ENCODE data around the gene ACSL1.

DNA sequence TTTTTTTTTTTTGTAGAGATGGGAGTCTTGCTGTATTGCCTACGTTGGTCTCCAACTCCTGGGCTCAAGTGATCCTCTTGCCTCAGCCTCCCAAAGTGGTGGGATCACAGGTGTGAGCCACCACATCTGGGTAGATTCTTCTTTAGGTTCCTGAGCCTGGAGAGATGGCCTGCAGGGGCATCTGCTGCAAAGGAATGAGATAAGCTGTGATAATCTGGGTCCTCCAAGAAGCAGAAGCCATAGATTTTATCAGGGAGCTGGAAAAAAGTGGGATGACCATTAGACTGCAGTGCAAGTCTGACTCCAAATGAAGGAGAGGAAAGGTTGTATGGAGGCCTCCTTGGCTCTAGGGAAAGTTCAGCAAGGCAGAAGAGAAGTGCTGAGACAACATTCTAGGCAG is 19.0 kb upstream of the ACSL1 start:
- no peak for TF ChIP-seq EZH2 (IDR thresholded peaks at IDR 0.05; ENCODE audit: borderline replicate concordance, low read length)
- TF ChIP-seq, protein P1, sequence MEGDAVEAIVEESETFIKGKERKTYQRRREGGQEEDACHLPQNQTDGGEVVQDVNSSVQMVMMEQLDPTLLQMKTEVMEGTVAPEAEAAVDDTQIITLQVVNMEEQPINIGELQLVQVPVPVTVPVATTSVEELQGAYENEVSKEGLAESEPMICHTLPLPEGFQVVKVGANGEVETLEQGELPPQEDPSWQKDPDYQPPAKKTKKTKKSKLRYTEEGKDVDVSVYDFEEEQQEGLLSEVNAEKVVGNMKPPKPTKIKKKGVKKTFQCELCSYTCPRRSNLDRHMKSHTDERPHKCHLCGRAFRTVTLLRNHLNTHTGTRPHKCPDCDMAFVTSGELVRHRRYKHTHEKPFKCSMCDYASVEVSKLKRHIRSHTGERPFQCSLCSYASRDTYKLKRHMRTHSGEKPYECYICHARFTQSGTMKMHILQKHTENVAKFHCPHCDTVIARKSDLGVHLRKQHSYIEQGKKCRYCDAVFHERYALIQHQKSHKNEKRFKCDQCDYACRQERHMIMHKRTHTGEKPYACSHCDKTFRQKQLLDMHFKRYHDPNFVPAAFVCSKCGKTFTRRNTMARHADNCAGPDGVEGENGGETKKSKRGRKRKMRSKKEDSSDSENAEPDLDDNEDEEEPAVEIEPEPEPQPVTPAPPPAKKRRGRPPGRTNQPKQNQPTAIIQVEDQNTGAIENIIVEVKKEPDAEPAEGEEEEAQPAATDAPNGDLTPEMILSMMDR (conservative IDR thresholded peaks at IDR 0.05 in 1 of 2, IDR thresholded peaks at IDR 0.05 in 1 of 2; ENCODE audit: extremely low read depth in 1 of 2, insufficient read depth in 1 of 2, low read depth in 1 of 2, low read length in 2 of 2) = no peak

Data from mammary epithelial cell (primary cell).